Activated T-cell treated with anti-CD3 and anti-CD28 coated beads for 24 hours (primary cell): Measurements from ENCODE around the gene EIF4G1.

Source experiments
- DNase-seq: peaks from one replicate; pipeline ENCODE4 v3.0.0-alpha.2; 2020; ENCODE audit warnings: low read depth

Gene EIF4G1

GRCh38 chr3:184366619-184367289 is 52.3 kb downstream of the EIF4G1 start:
- DNase-seq = no peak

GRCh38 chr3:184368116-184368515 is 53.7 kb downstream of the EIF4G1 start:
- DNase-seq = no peak

- no peak for DNase-seq
These were observed 54.3 kb downstream of the EIF4G1 start for GRCh38 chr3:184368586-184369183.

- peak; percentile 54 for DNase-seq
These were observed 57.2 kb downstream of the EIF4G1 start for GRCh38 chr3:184371570-184372018.

GRCh38 chr3:184372296-184372821 is 58.0 kb downstream of the EIF4G1 start:
- no peak for DNase-seq

GRCh38 chr3:184372911-184373310 is 58.5 kb downstream of the EIF4G1 start:
- no peak for DNase-seq

- DNase-seq = no peak
These were observed 59.0 kb downstream of the EIF4G1 start for GRCh38 chr3:184373422-184373821.

- DNase-seq = no peak
These were observed 61.5 kb downstream of the EIF4G1 start for GRCh38 chr3:184375747-184376461.

- no peak for DNase-seq
These were observed 63.0 kb downstream of the EIF4G1 start for GRCh38 chr3:184377374-184377773.

GRCh38 chr3:184377882-184378445 is 63.6 kb downstream of the EIF4G1 start, which contains the start of gene THPO:
Gene THPO (minus strand): TSS chr3:184378207. CDS start chr3:184376259, 1,948 bp downstream.
- no peak for DNase-seq

- no peak for DNase-seq
These were observed 64.4 kb downstream of the EIF4G1 start for GRCh38 chr3:184378651-184379357.

- DNase-seq = no peak
These were observed 65.2 kb downstream of the EIF4G1 start, which contains the start of gene CHRD for GRCh38 chr3:184379358-184380184. Gene CHRD (plus strand): TSS chr3:184380054. CDS start chr3:184380319, 265 bp downstream.

- DNase-seq = no peak
These were observed 65.8 kb downstream of the EIF4G1 start for GRCh38 chr3:184380185-184380626.

- no peak for DNase-seq
These were observed 66.3 kb downstream of the EIF4G1 start for GRCh38 chr3:184380627-184381260.

- no peak for DNase-seq
These were observed 67.1 kb downstream of the EIF4G1 start for GRCh38 chr3:184381261-184382224.

- no peak for DNase-seq
These were observed 68.1 kb downstream of the EIF4G1 start for GRCh38 chr3:184382326-184383032.

- DNase-seq = no peak
These were observed 68.8 kb downstream of the EIF4G1 start for GRCh38 chr3:184383033-184383740.

GRCh38 chr3:184384342-184384741 is 69.9 kb downstream of the EIF4G1 start:
- no peak for DNase-seq
